Activated CD4-positive, alpha-beta T cell treated with anti-CD3 and anti-CD28 coated beads for 48 hours (primary cell): ENCODE results near the gene POC1A.
"Not testable (repeated sequence)": the region's sequence is repeated elsewhere in the genome, so short reads cannot be mapped to it uniquely, and the experiment has no call there.

Experiments
- DNase-seq: peaks from one replicate; pipeline ENCODE4 v3.0.0-alpha.2; 2020

Gene POC1A

GRCh38 chr3:52041118-52041731 is 113.0 kb downstream of the POC1A start:
- no peak for DNase-seq

GRCh38 chr3:52040600-52040999 is 113.6 kb downstream of the POC1A start:
- DNase-seq = no peak

GRCh38 chr3:52039846-52040245 is 114.4 kb downstream of the POC1A start:
- DNase-seq = no peak

GRCh38 chr3:52039426-52039825 is 114.8 kb downstream of the POC1A start:
- DNase-seq = no peak

GRCh38 chr3:52038227-52038626 is 116.0 kb downstream of the POC1A start:
- DNase-seq = no peak

GRCh38 chr3:52037291-52037690 is 116.9 kb downstream of the POC1A start:
- DNase-seq = no peak

GRCh38 chr3:52036829-52037228 is 117.4 kb downstream of the POC1A start:
- no peak for DNase-seq

- DNase-seq = no peak
Measured at GRCh38 chr3:52036222-52036694, 118.0 kb downstream of the POC1A start.

- no peak for DNase-seq
Measured at GRCh38 chr3:52034651-52035050, 119.6 kb downstream of the POC1A start.

- no peak for DNase-seq
Measured at GRCh38 chr3:52034212-52034611, 120.0 kb downstream of the POC1A start.

GRCh38 chr3:52033748-52034147 is 120.5 kb downstream of the POC1A start:
- DNase-seq = not testable (repeated sequence)

- no peak for DNase-seq
Measured at GRCh38 chr3:52032702-52033408, 121.4 kb downstream of the POC1A start.

GRCh38 chr3:52031896-52032295 is 122.3 kb downstream of the POC1A start:
- no peak for DNase-seq

- DNase-seq = no peak
Measured at GRCh38 chr3:52030714-52031310, 123.4 kb downstream of the POC1A start.

- no peak for DNase-seq
Measured at GRCh38 chr3:52029535-52029934, 124.7 kb downstream of the POC1A start.

- no peak for DNase-seq
Measured at GRCh38 chr3:52029053-52029452, 125.2 kb downstream of the POC1A start.

- no peak for DNase-seq
Measured at GRCh38 chr3:52028572-52028971, 125.7 kb downstream of the POC1A start.

- no peak for DNase-seq
Measured at GRCh38 chr3:52026041-52026440, 128.2 kb downstream of the POC1A start.

GRCh38 chr3:52025453-52025852 is 128.8 kb downstream of the POC1A start:
- DNase-seq = no peak
